ENCODE data around the gene TAF9. TPM values are rescaled to one million over a fixed set of nuclear protein-coding genes. Genes with fewer than 3 reads are reported as not detected.
"Not testable (repeated sequence)": the region's sequence is repeated elsewhere in the genome, so short reads cannot be mapped to it uniquely, and the experiment has no call there.

TAF9 gene
- total RNA-seq, 6 experiments from 2014 or later: 15.5 to 33.8 (median 26.0) TPM

DNA sequence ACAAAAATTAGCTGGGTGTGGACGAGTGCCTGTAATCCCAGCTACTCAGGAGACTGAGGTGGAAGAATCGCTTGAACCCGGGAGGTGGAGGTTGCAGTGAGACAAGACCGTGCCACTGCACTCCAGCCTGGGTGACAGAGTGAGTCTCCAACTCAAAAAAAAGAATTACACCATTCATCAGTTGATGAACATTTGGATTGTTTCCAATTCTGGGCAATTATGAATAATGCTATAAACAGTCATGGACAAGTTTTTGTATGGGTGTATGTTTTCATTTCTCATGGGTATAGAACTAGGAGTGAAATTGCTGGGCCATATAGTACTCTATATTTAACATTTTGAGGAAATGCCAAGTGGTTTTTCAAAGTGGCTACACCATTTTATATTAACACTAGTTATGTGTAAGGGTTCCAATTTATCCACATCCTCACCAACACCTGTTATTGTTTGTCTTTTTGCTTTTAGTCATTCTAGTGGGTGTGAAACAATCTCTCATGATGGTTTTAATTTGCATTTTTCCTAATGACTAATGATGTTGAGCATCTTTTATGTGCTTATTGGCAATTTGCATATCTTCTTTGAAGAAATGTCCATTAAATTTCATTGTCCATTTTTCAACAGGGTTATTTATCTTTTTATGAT, 27.7 kb downstream of the TAF9 start:
- Histone ChIP-seq H3K36me3 (no peaks in the 10 kb centered on the region), H3K4me1 (no peaks in the 10 kb centered on the region), H3K27me3 (no peaks in the 10 kb centered on the region), H3K9me3 (no peaks in the 10 kb centered on the region), H3K4me3 (no peak overlapping the region), H3K27ac (no peak overlapping the region)
- intact Hi-C loops (cut with DNase I): no loop called here
- TF ChIP-seq POLR2A (IDR thresholded peaks at IDR 0.05): no peak
- TF ChIP-seq, protein P1, sequence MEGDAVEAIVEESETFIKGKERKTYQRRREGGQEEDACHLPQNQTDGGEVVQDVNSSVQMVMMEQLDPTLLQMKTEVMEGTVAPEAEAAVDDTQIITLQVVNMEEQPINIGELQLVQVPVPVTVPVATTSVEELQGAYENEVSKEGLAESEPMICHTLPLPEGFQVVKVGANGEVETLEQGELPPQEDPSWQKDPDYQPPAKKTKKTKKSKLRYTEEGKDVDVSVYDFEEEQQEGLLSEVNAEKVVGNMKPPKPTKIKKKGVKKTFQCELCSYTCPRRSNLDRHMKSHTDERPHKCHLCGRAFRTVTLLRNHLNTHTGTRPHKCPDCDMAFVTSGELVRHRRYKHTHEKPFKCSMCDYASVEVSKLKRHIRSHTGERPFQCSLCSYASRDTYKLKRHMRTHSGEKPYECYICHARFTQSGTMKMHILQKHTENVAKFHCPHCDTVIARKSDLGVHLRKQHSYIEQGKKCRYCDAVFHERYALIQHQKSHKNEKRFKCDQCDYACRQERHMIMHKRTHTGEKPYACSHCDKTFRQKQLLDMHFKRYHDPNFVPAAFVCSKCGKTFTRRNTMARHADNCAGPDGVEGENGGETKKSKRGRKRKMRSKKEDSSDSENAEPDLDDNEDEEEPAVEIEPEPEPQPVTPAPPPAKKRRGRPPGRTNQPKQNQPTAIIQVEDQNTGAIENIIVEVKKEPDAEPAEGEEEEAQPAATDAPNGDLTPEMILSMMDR (IDR thresholded peaks at IDR 0.05): no peak
- 81% methylated on average over 4 of the region's 4 CpGs for WGBS (ENCODE audit: insufficient coverage, low coverage, low lambda C conversion rate, missing lambda C conversion rate)
- ATAC-seq: no peak
- no peak for DNase-seq

- Histone ChIP-seq H3K9me3 (no peaks in the 10 kb centered on the region), H3K27me3 (no peaks in the 10 kb centered on the region), H3K4me3 (no peak overlapping the region), H3K27ac (no peak overlapping the region), H3K4me1 (peaks cover 0 to 4% (median 0%) of the 10 kb centered on the region in 4 donors), H3K36me3 (no peaks in the 10 kb centered on the region)
- DNase-seq (peak in 1 of 3 donors; percentile 31), ATAC-seq (no peak)
- TF ChIP-seq, protein P1 (IDR thresholded peaks at IDR 0.05): no peak
- TF ChIP-seq POLR2A (IDR thresholded peaks at IDR 0.05): no peak
- WGBS (ENCODE audit: insufficient coverage, low coverage, low lambda C conversion rate, missing lambda C conversion rate): 85% methylated on average over 6 of the region's 7 CpGs
- intact Hi-C loops (cut with DNase I): no loop called here
Measured at GRCh38 chr5:69335341-69335935, 33.9 kb downstream of the TAF9 start.

- no peak overlapping the region for H3K27ac ChIP-seq
- H3K9me3 ChIP-seq: no peaks in the 10 kb centered on the region
- DNase-seq (peak; percentile 89 to 91 (median 90)), ATAC-seq (peak; percentile 82 to 91 (median 86))
- peaks cover 0 to 4% (median 0%) of the 10 kb centered on the region in 4 donors for H3K4me1 ChIP-seq
- H3K4me3 ChIP-seq: no peak overlapping the region
- TF ChIP-seq, protein P1 (IDR thresholded peaks at IDR 0.05): peak; percentile 64 to 78 (median 76)
- no peak for TF ChIP-seq POLR2A (IDR thresholded peaks at IDR 0.05)
- no peaks in the 10 kb centered on the region for H3K36me3 ChIP-seq
- intact Hi-C loops (cut with DNase I): no loop called here
- no peaks in the 10 kb centered on the region for H3K27me3 ChIP-seq
- 5% methylated on average over 8 of the region's 18 CpGs for WGBS (ENCODE audit: insufficient coverage, low coverage, low lambda C conversion rate, missing lambda C conversion rate)
Measured at GRCh38 chr5:69334793-69335268, 34.5 kb downstream of the TAF9 start.

DNA sequence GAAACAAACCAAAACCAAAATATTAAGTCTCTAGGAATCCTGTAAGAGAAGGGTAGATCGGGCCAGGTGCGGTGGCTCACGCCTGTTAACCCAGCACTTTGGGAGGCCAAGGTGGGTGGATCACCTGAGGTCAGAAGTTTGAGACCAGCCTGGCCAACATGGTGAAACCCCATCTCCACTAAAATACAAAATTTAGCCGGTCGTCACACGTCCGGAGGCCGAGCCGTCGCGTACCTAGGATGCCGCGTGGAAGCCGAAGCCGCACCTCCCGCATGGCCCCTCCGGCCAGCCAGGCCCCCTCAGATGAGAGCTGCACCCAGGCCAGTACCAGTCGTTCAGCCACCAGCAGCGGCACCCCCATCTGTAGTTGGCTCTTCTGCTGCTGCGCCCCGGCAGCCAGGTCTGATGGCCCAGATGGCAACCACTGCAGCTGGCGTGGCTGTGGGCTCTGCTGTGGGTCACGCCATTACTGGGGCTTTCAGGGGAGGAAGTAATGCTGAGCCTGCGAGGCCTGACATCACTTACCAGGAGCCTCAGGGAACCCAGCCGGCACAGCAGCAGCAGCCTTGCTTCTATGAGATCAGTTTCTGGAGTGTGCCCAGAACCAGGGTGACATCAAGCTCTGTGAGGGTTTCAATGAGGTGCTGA, 35.5 kb downstream of the TAF9 start:
- H3K36me3 ChIP-seq; H3K9me3 ChIP-seq; intact Hi-C loops (cut with DNase I); H3K4me3 ChIP-seq; H3K27me3 ChIP-seq; ATAC-seq; H3K4me1 ChIP-seq; H3K27ac ChIP-seq: not testable (repeated sequence)
- DNase-seq: peak in 2 of 3 donors; percentile 29 to 45
- 86% methylated on average over 4 of the region's 25 CpGs for WGBS (ENCODE audit: insufficient coverage, low coverage, low lambda C conversion rate, missing lambda C conversion rate)

All from right lobe of liver (tissue), 6 donors.